B cell (primary cell): Measurements from ENCODE around the gene KRTAP13-3. TPM values are rescaled to one million over a fixed set of nuclear protein-coding genes. Genes with fewer than 3 reads are reported as not detected.

Source experiments
- ATAC-seq: fragments of 200-7000 bp; cut with Tn5 transposase; one replicate; pipeline ENCODE4 v1.10.0; 2021; ENCODE audit warnings: low read depth, mild to moderate bottlenecking, moderate number of reproducible peaks, moderate library complexity
- CTCF ChIA-PET: fragments of 350-600 bp; sonication (Branson Sonifier 250); formaldehyde crosslinking; loops from one replicate; lab custom pipeline; 2021; ENCODE audit warnings: antibody characterized with exemption, inconsistent platforms; lab: Charles Lee
- POLR2A ChIA-PET: fragments of 350-600 bp; sonication (Branson Sonifier 250); formaldehyde crosslinking; loops from one replicate; lab custom pipeline; 2021; ENCODE audit warnings: antibody characterized with exemption; lab: Charles Lee
- DNase-seq: peaks from one replicate; pipeline ENCODE4 v3.0.0; 2013
- H2AFZ ChIP-seq: 2 replicates; pipeline ENCODE4 v1.6.1; 2012; ENCODE audit warnings: mild to moderate bottlenecking, low read depth, low read length; ENCODE audit not compliant: insufficient read depth, poor library complexity, severe bottlenecking
- H3K27ac ChIP-seq, 2 donors: 1 replicate in 1 of 2; 2 replicates in 1 of 2; pipeline ENCODE4 v1.5.1; 2012 to 2013; ENCODE audit warnings: low read length in 2 of 2, mild to moderate bottlenecking in 2 of 2, moderate library complexity in 1 of 2
- H3K27me3 ChIP-seq, 4 experiments: fragments of 200-600 bp in 1 of 4; sonication (generic) in 1 of 4; replicated peaks in 1 of 4; 1 replicate in 2 of 4; 2 replicates in 2 of 4; pipeline versions ENCODE4 v1.6.1 to v1.7.0; 2013 to 2016; ENCODE audit warnings: low read length in 3 of 4, mild to moderate bottlenecking in 2 of 4, mixed read lengths in 1 of 4, moderate library complexity in 1 of 4; ENCODE audit not compliant: insufficient read depth in 4 of 4, control insufficient read depth in 3 of 4; ENCODE audit errors: control extremely low read depth in 1 of 4
- H3K36me3 ChIP-seq, 2 experiments: replicated peaks in 1 of 2; 1 replicate in 1 of 2; 2 replicates in 1 of 2; pipeline versions ENCODE4 v1.6.1 to v1.7.1; 2013; ENCODE audit warnings: low read length in 1 of 2; ENCODE audit not compliant: insufficient read depth in 2 of 2, control insufficient read depth in 1 of 2; ENCODE audit errors: control extremely low read depth in 1 of 2, extremely low read depth in 1 of 2
- H3K4me1 ChIP-seq, 2 donors: fragments of 200-600 bp in 1 of 2; sonication (generic) in 1 of 2; 1 replicate in 1 of 2; 2 replicates in 1 of 2; pipeline versions ENCODE4 v1.5.1 to v1.6.1; 2013 to 2017; ENCODE audit warnings: low read length in 2 of 2; ENCODE audit not compliant: control insufficient read depth in 2 of 2, insufficient read depth in 2 of 2
- H3K4me2 ChIP-seq: replicated peaks from 2 replicates; pipeline ENCODE3; 2012; ENCODE audit warnings: mild to moderate bottlenecking, low read depth, low read length; ENCODE audit not compliant: poor library complexity, severe bottlenecking
- H3K4me3 ChIP-seq, 5 experiments: fragments of 200-600 bp in 1 of 5; sonication (generic) in 1 of 5; 1 replicate in 3 of 5; 2 replicates in 2 of 5; pipeline versions ENCODE4 v1.5.1 to v1.7.0; 2011 to 2016; ENCODE audit warnings: low read length in 4 of 5, mild to moderate bottlenecking in 4 of 5, low read depth in 2 of 5, control low read depth in 1 of 5, moderate library complexity in 1 of 5; ENCODE audit not compliant: insufficient read depth in 1 of 5; ENCODE audit errors: control extremely low read depth in 1 of 5, extremely low read depth in 1 of 5
- H3K79me2 ChIP-seq: fragments of 200-600 bp; sonication (generic); one replicate; pipeline ENCODE4 v1.6.0; 2016; ENCODE audit warnings: low read length; ENCODE audit not compliant: control insufficient read depth, insufficient read depth
- H3K9ac ChIP-seq: fragments of 200-600 bp; sonication (generic); 2 replicates; pipeline ENCODE4 v1.6.1; 2017; ENCODE audit warnings: mild to moderate bottlenecking, low read length, moderate library complexity
- H3K9me3 ChIP-seq, 3 donors: one replicate each; pipeline versions ENCODE4 v1.6.1 to v1.7.1; 2013; ENCODE audit warnings: low read length in 2 of 3; ENCODE audit not compliant: control insufficient read depth in 2 of 3, insufficient read depth in 1 of 3; ENCODE audit errors: control extremely low read depth in 1 of 3
- H4K20me1 ChIP-seq: 2 replicates; pipeline ENCODE4 v1.6.0; 2012; ENCODE audit warnings: mild to moderate bottlenecking, low read length; ENCODE audit not compliant: insufficient read depth, control insufficient read depth, poor library complexity, severe bottlenecking
- H3K27ac Mint-ChIP-seq: one replicate; pipeline ENCODE4 v1.8.0; 2021; ENCODE audit warnings: mixed read lengths
- H3K27me3 Mint-ChIP-seq: one replicate; pipeline ENCODE4 v1.8.0; 2021; ENCODE audit warnings: mixed read lengths
- H3K4me1 Mint-ChIP-seq: one replicate; pipeline ENCODE4 v1.8.0; 2021; ENCODE audit warnings: mixed read lengths
- H3K4me3 Mint-ChIP-seq: one replicate; pipeline ENCODE4 v1.8.0; 2021; ENCODE audit warnings: mixed read lengths
- H3K9me3 Mint-ChIP-seq: one replicate; pipeline ENCODE4 v1.8.0; 2022; ENCODE audit warnings: mixed read lengths; ENCODE audit not compliant: insufficient read depth
- CTCF ChIP-seq: fragments of 200-600 bp; IDR thresholded peaks from one replicate; pipeline ENCODE4 v1.8.0; 2022; ENCODE audit warnings: antibody characterized with exemption, mild to moderate bottlenecking
- EZH2 ChIP-seq: IDR thresholded peaks from 2 replicates; pipeline ENCODE4 v1.6.1; 2012; ENCODE audit warnings: borderline replicate concordance, low read depth, mild to moderate bottlenecking, moderate library complexity, low read length; ENCODE audit not compliant: insufficient read depth, poor library complexity, severe bottlenecking
- WGBS: methylation state at CpG from one replicate; pipeline ENCODE4 v1.1.5; 2013; ENCODE audit warnings: missing lambda C conversion rate; ENCODE audit not compliant: insufficient coverage; 5-methylcytosine and 5-hydroxymethylcytosine counted together
- intact Hi-C: fragments of 100-400 bp; cut with micrococcal nuclease; formaldehyde crosslinking; loops from one replicate; pipeline ENCODE4 v1.10.0; 2022
- polyA plus RNA-seq: library from polyadenylated mRNA; depleted of rRNA; stranded (reverse); fragments of >200 nt; gene quantifications from 2 replicates; pipeline ENCODE4 v1.2.3, GENCODE V29; 2012
- total RNA-seq, 2 donors: library from RNA; stranded (reverse); fragments of 120-200 nt in 1 of 2; gene quantifications; 1 replicate in 1 of 2; 2 replicates in 1 of 2; pipeline versions ENCODE4 v1.2.3 to v1.2.4, GENCODE V29; 2013 to 2022

KRTAP13-3 gene
- total and polyA plus RNA-seq, 2 donors (not counting 1 experiment from before 2014, with no cell fraction given): not detected

- H3K4me3 ChIP-seq: no peak overlapping the region
- intact Hi-C loops: no loop called here
- POLR2A ChIA-PET: no interaction called here
- 5% methylated on average over 4 of the region's 4 CpGs for WGBS
- CTCF ChIA-PET: no interaction called here
- H3K27me3 ChIP-seq: no peaks in the 10 kb centered on the region
- H3K4me3 Mint-ChIP-seq: no peak overlapping the region
- H3K79me2 ChIP-seq: no peaks in the 10 kb centered on the region
- no peak overlapping the region for H3K27ac ChIP-seq
- TF ChIP-seq EZH2: no peak
- TF ChIP-seq CTCF: no peak
- no peak for ATAC-seq
- no peaks in the 10 kb centered on the region for H3K4me1 ChIP-seq
- no peaks in the 10 kb centered on the region for H4K20me1 ChIP-seq
- no peaks in the 10 kb centered on the region for H3K27me3 Mint-ChIP-seq
- DNase-seq: no peak
- peaks cover 2% of the 10 kb centered on the region for H3K9me3 Mint-ChIP-seq
- no peak overlapping the region for H2AFZ ChIP-seq
- no peaks in the 10 kb centered on the region for H3K36me3 ChIP-seq
- H3K27ac Mint-ChIP-seq: no peak overlapping the region
- no peak overlapping the region for H3K4me2 ChIP-seq
- H3K4me1 Mint-ChIP-seq: no peaks in the 10 kb centered on the region
- no peaks in the 10 kb centered on the region for H3K9me3 ChIP-seq
- H3K9ac ChIP-seq: no peak overlapping the region
Measured at GRCh38 chr21:30447056-30447455, 21.3 kb upstream of the KRTAP13-3 start.

GRCh38 chr21:30444204-30444603 lies 18.5 kb upstream of the KRTAP13-3 start:
- H3K4me1 ChIP-seq: no peaks in the 10 kb centered on the region
- H3K9ac ChIP-seq: no peak overlapping the region
- H3K9me3 ChIP-seq: no peaks in the 10 kb centered on the region
- no peak overlapping the region for H2AFZ ChIP-seq
- H3K27me3 Mint-ChIP-seq: no peaks in the 10 kb centered on the region
- intact Hi-C loops: no loop called here
- H3K27ac Mint-ChIP-seq: no peak overlapping the region
- TF ChIP-seq CTCF: no peak
- no peak for TF ChIP-seq EZH2
- H3K9me3 Mint-ChIP-seq: peaks cover 2% of the 10 kb centered on the region
- ATAC-seq (no peak), DNase-seq (no peak)
- H3K79me2 ChIP-seq: no peaks in the 10 kb centered on the region
- no peak overlapping the region for H3K4me3 ChIP-seq
- no peaks in the 10 kb centered on the region for H4K20me1 ChIP-seq
- 100% methylated on average over 1 of the region's 1 CpG for WGBS
- H3K27me3 ChIP-seq: no peaks in the 10 kb centered on the region
- H3K4me2 ChIP-seq: no peak overlapping the region
- H3K36me3 ChIP-seq: no peaks in the 10 kb centered on the region
- H3K27ac ChIP-seq: no peak overlapping the region
- H3K4me1 Mint-ChIP-seq: no peaks in the 10 kb centered on the region
- POLR2A ChIA-PET: no interaction called here
- no peak overlapping the region for H3K4me3 Mint-ChIP-seq
- CTCF ChIA-PET: no interaction called here
